ENCODE data around the gene CCDC28A. TPM values are rescaled to one million over a fixed set of nuclear protein-coding genes. Genes with fewer than 3 reads are reported as not detected.

Gene CCDC28A
- total RNA-seq, 1 donor from 2014 or later = 30.2 TPM

DNA sequence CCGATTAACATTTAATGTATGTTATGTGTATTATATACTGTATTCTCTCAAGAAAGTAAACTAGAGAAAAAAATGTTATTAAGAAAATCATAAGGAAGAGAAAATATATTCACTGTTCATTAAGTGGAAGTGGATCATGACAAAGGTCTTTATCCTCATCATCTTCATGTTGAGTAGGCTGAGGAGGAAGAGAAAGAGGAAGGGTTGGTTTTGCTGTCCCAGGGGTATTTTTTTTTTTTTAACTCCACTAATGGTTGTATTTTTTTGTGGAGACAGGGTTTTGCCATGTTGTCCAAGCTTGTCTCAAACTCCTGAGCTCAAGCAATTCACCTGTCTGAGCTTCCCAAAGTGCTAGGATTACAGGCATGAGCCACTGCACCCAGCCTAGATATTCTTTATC, 33.3 kb downstream of the CCDC28A start:
- H3K4me3 ChIP-seq = no peak overlapping the region
- no peaks in the 10 kb centered on the region for H4K20me1 ChIP-seq (ENCODE audit: low read depth)
- Mint-ChIP-seq H3K4me1 (no peaks in the 10 kb centered on the region), H3K27ac (no peak overlapping the region), H3K27me3 (ENCODE audit: insufficient read depth, low read depth) (no peaks in the 10 kb centered on the region), H3K9me3 (no peaks in the 10 kb centered on the region), H3K36me3 (no peaks in the 10 kb centered on the region), H3K4me3 (no peak overlapping the region)
- no peak overlapping the region for H3K4me2 ChIP-seq
- no peaks in the 10 kb centered on the region for H3K36me3 ChIP-seq
- no peak overlapping the region for H3K27ac ChIP-seq
- no peak overlapping the region for H3K9ac ChIP-seq
- no peaks in the 10 kb centered on the region for H3K27me3 ChIP-seq
- H2AFZ ChIP-seq (replicated peaks) = no peak overlapping the region
- H3F3A ChIP-seq (ENCODE audit: low read depth) = no peaks in the 10 kb centered on the region
- H3K4me1 ChIP-seq = no peaks in the 10 kb centered on the region
- DNase-seq (ENCODE audit: low spot score) = no peak
- no peaks in the 10 kb centered on the region for H3K79me2 ChIP-seq (ENCODE audit: low read depth)
- no peak for TF ChIP-seq CTCF (IDR thresholded peaks at IDR 0.05)
- TF ChIP-seq EZH2 (IDR thresholded peaks at IDR 0.05) = no peak
- TF ChIP-seq EZH2phosphoT487 (IDR thresholded peaks at IDR 0.05) = no peak
- no peaks in the 10 kb centered on the region for H3K9me3 ChIP-seq (ENCODE audit: low read depth)

- Histone ChIP-seq H3K9ac (no peak overlapping the region), H3K9me3 (ENCODE audit: low read depth) (no peaks in the 10 kb centered on the region), H3K4me3 (no peak overlapping the region), H3K79me2 (ENCODE audit: low read depth) (no peaks in the 10 kb centered on the region), H3K4me1 (no peaks in the 10 kb centered on the region), H2AFZ (replicated peaks) (no peak overlapping the region), H3F3A (ENCODE audit: low read depth) (no peaks in the 10 kb centered on the region), H3K36me3 (no peaks in the 10 kb centered on the region), H4K20me1 (ENCODE audit: low read depth) (no peaks in the 10 kb centered on the region), H3K27ac (no peak overlapping the region), H3K27me3 (no peaks in the 10 kb centered on the region), H3K4me2 (no peak overlapping the region)
- Mint-ChIP-seq H3K4me3 (no peak overlapping the region), H3K27me3 (ENCODE audit: insufficient read depth, low read depth) (no peaks in the 10 kb centered on the region), H3K4me1 (no peaks in the 10 kb centered on the region), H3K27ac (no peak overlapping the region), H3K36me3 (no peaks in the 10 kb centered on the region), H3K9me3 (no peaks in the 10 kb centered on the region)
- no peak for DNase-seq (ENCODE audit: low spot score)
- no peak for TF ChIP-seq EZH2phosphoT487 (IDR thresholded peaks at IDR 0.05)
- no peak for TF ChIP-seq CTCF (IDR thresholded peaks at IDR 0.05)
- no peak for TF ChIP-seq EZH2 (IDR thresholded peaks at IDR 0.05)
These were observed 36.1 kb downstream of the CCDC28A start for GRCh38 chr6:138809677-138810076.

- H3K79me2 ChIP-seq (ENCODE audit: low read depth) = no peaks in the 10 kb centered on the region
- no peaks in the 10 kb centered on the region for H3K36me3 ChIP-seq
- no peaks in the 10 kb centered on the region for H3K4me1 ChIP-seq
- H4K20me1 ChIP-seq (ENCODE audit: low read depth) = no peaks in the 10 kb centered on the region
- Mint-ChIP-seq H3K27me3 (ENCODE audit: insufficient read depth, low read depth) (peaks cover 2% of the 10 kb centered on the region), H3K36me3 (no peaks in the 10 kb centered on the region), H3K27ac (no peak overlapping the region), H3K9me3 (no peaks in the 10 kb centered on the region), H3K4me1 (peaks cover 2% of the 10 kb centered on the region), H3K4me3 (no peak overlapping the region)
- H2AFZ ChIP-seq (replicated peaks) = no peak overlapping the region
- H3K4me3 ChIP-seq = no peak overlapping the region
- no peaks in the 10 kb centered on the region for H3K27me3 ChIP-seq
- H3K9me3 ChIP-seq (ENCODE audit: low read depth) = no peaks in the 10 kb centered on the region
- DNase-seq (ENCODE audit: low spot score) = no peak
- TF ChIP-seq EZH2phosphoT487 (IDR thresholded peaks at IDR 0.05) (no peak), EZH2 (IDR thresholded peaks at IDR 0.05) (no peak), CTCF (IDR thresholded peaks at IDR 0.05) (no peak)
- no peak overlapping the region for H3K9ac ChIP-seq
- no peak overlapping the region for H3K27ac ChIP-seq
- no peaks in the 10 kb centered on the region for H3F3A ChIP-seq (ENCODE audit: low read depth)
- no peak overlapping the region for H3K4me2 ChIP-seq
These were observed 38.3 kb downstream of the CCDC28A start for GRCh38 chr6:138811866-138812265.
